GM19455 (cell line): Measurements from ENCODE around the gene CHRNA4.
"Not testable (repeated sequence)": the region's sequence is repeated elsewhere in the genome, so short reads cannot be mapped to it uniquely, and the experiment has no call there.

Experiments used
- ATAC-seq: cut with Tn5 transposase; IDR thresholded peaks from one replicate; pipeline ENCODE4 v1.9.1; 2021; ENCODE audit not compliant: unreplicated experiment

The CHRNA4 gene

DNA sequence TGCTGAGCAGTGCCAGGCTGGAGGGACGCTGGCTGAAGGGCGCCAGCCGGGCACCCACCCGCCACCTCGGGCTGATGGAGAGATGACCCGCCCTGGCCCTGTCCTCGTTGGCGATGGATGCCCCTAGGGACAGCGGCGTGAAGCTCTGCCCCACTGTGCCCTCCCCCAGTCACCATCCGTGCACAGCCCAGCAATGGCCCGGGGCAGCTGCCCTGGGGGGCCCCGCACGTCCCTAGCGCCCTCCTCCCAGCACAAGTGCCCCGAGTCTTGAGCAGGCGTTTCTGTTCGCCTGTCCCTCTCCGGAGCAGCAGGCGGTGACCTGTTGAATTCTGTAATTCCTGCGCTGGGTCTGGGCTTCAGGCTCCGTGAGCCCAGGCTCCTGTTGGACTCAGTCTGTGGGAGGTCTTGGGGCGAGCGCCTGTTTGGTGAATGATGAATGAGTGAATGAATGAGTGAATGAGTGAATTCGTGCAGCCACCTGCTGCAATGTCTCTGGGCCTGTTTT, 36.8 kb upstream of the CHRNA4 start:
- ATAC-seq: no peak

DNA sequence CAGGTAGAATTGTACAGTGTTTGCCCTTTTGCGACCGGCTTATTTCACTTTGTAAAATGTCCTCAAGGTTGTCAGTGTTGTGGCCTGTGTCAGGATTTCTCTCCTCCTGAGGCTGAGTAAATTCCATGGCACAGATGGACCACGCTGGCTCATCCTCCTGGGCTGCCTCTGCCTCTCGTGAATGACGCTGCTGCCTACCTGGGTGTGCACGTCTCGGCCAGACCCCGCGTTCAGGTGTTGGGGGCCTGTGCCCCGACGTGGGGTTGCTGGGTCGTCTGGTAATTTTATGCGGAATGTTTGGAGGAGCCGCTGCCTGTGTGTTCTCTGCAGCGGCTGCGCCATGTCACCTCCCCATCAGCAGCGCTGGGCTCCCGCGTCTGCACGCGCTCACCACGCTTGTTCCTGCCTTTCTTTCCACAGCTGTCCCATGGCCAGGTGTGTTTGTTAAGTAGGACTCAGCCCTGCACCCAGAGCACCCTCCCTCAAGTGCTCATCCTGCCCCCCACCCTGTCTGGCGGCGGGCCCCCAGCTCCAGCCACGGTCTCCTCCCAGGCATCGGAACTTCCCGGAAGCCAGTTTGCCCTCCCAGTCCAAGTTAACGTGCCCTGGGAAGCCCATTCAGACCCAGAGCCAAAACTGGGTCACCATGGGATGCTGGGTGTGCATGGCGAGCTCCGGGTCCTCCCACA, 36.1 kb upstream of the CHRNA4 start:
- ATAC-seq: no peak

DNA sequence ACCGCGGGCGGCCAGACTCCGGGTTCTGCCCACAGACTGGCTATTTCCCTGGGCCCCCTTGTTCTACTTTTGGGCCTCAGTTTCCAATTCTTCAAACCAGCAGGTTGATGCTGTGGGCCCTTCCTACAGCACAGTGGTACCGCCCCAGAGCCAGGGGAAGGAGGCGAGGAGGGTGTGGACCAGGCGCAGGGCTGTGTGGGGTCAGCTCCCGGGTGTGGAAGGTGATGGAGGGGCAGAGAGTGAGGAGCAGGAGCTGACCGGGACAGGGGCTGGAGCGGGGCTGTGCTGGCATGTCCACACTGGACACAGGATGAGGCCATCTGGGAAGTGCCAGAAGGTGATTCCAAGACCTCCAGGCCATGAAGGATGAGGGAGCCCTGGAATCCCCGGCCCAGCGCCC, 35.2 kb upstream of the CHRNA4 start:
- no peak for ATAC-seq

DNA sequence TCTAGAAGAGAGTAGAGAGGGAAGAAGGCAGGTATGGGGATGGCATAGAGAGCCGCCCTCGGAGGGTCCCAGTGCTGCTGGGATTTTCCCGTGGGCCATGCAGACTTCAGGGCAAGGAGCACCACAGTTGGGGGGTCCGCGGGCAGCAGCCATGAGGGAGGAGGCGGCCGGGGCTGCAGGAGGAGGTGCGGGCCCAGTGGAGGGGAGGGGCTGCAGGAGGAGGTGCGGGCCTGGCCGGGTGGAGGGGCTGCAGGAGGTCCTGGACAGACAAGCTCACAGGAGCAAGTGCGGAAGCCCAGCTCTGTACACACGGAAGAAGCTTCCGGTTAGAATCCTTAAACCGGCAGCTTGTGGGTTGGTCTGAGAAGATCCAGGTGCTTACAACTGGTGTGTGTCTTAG, 34.6 kb upstream of the CHRNA4 start:
- ATAC-seq: no peak

DNA sequence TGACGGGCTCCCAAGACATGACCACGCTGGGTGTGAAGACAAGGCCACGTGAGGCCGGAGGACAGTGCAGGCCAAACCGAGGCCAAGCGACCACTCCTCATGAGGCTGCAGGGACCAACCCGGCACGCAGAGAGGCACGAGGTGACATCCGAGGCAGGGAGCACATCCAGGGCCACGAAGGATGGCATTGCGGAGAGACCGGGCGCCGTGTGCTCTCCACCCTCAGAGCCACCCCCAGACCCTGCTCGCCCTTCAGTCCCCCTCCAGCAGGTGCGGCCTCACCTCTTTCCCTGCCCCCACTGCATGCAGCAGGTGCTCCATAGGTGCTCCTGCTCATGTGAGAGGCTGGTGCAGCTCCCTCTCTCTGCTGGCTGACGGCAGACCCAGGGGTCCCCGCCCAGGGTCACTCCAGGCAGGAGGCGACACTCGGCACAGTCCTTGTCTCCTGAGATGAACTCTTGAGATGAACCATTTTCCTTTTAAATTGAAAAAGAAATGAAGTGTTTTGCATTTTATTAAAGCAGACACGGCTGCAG, 33.8 kb upstream of the CHRNA4 start:
- no peak for ATAC-seq

DNA sequence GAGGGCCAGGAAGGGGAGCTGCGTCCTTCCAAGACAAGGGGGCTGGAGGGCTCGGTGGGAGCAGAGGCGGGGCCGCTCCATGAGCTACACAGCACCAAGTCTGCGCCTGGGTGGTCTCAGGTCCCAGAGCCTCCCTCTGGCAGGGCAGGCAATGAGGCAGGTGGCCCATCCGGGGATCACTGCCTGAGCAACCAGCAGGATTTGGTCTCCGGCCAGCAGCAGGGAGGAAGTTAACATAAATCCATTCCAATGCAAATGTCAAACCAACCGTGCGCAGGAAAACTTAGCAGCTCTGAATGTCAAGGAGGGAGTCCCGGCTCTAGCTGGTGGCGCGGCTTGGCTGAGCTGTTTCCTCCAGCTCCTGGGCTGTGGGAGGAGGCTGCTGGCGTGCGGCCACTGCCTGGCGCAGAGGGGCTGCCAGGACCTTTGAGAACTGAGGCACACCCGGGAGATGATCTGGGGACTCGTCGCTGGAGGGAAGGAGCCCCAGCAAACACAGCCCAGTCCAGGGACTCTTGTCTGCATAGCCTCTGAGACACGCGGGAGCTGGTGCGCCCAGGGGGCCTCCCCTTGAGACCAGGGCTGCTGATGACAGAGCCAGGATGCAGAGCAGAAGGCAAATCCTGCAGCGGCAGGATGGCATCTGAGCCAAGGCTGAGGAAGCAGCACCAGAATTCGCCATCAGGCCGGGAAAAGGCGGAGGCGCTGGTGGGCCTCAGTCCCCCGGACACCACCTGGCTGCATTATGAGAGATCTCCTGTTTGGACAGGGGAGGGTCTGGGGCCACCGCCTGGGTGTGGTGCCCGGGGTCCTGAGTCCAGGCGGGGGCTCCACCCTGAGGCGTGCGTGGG, 33.1 kb upstream of the CHRNA4 start:
- no peak for ATAC-seq

DNA sequence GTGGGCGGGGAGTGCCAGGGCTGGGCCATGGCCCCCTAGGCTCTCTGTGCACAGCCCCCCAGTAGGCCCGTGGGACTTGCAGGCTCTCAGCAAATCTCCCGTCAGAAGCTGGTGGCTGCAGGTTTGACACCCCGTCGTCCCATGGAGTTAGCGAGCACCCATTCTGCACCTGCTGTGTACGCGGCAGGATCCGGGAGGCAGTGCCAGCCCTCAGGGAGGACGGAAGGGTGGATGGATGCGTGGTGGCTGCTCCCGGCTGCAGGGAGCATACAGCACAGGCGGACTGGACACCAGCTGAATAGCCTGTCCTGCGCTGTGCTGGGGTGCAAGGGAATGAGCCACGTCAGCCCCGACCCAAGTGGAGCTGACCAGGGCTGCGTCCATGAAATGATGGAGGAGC, 32.4 kb upstream of the CHRNA4 start:
- no peak for ATAC-seq

DNA sequence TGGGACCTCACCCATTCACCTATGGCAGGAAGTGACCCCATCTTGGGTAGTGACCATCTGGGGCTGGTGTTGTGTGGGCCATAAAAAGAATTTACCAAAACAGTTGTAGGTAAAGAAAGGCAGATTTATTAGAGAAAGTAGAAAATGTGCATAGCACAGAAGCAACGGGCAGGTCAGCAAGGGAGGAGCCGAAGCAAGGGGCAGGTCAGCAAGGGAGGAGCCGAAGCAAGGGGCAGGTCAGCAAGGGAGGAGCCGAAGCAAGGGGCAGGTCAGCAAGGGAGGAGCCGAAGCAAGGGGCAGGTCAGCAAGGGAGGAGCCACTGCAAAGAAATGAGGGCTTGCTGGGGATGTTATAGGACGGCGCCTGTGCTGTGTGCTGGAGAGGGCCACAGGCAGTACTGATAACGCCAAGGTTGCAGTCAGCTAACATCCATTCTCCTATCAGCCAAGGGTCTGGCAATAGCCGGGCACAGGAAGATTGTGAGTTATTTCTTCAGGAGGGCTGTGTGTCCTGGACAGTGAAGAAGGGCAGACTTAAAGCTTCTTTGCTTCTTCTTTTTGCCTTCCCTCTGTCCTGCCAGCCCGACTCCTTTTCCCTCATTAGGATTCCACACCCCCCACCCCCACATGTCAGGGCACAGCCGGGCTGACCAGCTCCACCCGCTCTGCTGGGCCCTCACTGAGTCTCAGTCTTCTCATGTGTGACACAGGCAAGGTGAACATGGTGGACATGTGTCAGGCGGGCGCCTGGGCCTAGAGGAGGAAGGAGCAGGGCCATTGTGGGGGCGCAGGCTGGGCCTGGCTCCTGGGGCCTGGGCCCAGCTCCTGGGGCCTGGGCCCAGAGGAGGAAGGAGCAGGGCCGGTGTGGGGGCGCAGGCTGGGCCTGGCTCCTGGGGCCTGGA, 31.6 kb upstream of the CHRNA4 start:
- ATAC-seq: no peak

DNA sequence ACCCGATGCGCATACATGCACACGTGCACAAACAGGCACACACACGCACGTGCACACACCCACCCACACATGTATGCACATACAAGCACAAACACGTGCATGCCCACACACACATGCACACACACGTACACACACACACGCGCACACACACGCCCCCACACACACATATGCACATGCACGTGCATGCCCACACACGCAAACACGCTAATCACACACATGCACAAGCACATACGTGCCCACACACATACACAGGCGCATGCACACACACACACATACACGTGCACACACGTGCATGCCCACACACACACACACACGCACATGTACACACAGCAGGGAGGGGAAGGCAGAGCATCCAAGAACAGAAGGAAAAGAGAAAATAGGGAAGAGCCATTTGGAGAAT, 26.8 kb upstream of the CHRNA4 start:
- no peak for ATAC-seq

DNA sequence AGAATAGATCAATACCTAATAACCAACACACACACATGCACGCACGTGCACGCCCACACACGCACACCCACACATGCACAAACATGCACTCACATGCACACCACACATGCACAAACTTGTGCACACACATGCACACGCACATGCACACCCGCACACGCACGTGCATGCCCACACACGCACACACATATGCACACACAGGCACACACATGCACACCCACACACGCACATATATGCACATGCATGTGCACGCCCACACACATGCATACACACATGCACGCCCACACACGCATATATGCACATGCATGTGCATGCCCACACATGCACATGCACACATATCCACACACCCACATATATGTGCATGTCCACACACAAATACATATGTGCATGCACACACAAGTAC, 26.2 kb upstream of the CHRNA4 start:
- ATAC-seq: no peak

DNA sequence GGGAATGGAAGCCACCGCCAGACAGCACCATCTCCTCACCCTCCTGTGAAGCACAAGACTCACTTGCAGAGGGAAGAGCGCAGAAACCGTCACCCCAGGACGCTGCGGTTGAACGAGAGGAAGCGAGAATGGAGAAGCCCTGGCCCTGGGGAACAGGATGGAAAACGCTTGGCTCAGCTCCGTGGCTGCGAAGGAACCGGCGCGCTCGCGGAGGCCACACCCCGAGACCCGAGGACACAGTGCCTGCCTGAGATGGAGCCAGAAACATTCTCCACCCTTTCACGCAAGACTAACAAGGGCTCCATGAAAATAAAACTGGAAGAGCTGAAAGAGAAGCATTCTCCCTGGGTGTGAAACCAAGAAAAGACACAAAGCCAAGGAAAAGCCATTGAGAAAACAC, 25.3 kb upstream of the CHRNA4 start:
- ATAC-seq: no peak

DNA sequence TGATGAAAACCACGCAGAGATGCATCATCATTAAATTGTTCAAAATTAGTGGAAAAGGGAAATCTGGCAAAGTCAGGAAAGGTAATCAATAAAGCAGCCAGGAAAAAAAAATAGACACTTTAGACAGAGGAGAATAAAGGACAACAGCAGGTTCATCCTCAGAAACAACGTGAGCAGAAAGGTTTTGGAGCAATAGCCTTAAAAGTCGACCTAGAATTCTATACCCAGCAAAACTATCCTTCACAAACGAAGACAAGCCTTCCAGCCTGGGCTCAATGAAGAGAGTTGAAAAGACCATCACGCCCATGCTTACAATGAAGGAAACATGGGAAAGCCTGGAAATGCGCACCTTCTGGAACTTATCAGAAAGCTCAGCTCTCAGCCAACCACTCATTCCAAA, 24.7 kb upstream of the CHRNA4 start:
- ATAC-seq: no peak

DNA sequence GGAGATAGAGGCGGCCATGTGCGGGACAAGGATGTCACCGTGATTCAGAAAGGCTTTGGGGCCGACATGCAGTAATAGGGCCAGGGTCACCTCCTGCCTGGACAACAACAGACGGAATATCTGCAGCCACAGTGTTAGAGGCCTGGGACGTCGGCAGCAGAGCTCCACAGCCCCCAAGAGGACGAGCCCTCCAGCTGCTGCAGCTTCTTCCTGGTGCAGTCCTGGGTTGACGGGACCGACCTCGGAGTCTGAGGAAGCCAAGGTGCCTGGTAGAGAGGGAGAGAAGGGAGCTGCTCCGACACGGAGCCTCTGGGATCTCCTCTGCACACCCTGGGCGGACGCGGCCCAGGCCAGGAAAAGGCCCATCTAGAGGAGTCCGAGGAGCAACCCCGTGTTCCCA, 23.2 kb upstream of the CHRNA4 start:
- ATAC-seq: no peak

DNA sequence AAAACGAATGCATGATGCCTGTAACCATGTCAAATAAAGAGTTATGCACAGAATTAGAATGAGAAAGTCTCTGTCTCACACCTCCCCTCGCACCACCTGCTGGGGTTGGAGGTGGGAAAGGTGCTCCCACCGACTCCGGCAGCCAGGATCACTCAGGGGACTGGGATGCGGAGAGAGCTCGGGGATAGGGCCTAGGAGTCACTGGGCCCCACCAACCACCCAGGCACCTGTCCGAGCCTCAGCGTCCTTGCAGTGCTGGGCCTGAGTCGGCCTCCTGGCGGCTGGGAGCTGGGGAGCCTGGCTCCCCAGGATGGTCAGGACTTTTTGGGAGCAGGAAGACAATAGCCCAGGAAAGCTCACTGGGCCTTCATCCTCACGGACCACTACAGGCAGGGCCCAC, 22.4 kb upstream of the CHRNA4 start:
- no peak for ATAC-seq

DNA sequence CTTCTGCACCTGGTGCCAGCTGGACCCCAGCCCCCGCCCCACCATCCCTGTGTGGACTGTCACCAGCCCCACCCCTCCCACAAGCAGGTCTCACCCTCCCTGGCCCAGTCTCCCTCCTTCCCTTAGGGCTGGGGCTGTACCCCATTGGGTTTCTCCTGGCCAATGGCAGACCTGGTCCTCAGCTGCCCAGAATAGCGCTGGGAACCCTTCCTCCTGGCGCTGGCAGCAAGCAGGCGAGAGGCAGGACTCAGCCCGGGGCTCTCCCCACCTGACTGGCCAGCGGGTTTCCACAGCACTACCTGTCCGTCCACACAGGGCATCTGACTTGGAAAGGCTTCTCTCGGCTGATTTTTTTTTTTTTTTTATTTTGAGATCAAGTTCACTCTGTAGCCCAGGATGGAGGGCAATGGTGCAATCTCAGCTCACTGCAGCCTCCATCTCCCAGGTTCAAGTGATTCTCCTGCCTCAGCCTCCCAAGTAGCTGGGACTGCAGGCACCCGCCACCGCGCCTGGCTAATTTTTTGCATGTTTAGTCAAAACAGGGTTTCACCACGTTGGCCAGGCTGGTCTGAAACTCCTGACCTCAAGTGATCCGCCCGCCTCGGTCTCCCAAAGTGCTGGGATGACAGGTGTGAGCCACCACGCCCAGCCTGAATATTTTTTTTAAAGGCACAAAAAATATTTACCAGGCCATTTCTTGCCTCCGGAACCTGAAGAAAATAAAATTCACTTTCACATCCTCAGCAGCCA, 21.6 kb upstream of the CHRNA4 start:
- ATAC-seq: no peak

DNA sequence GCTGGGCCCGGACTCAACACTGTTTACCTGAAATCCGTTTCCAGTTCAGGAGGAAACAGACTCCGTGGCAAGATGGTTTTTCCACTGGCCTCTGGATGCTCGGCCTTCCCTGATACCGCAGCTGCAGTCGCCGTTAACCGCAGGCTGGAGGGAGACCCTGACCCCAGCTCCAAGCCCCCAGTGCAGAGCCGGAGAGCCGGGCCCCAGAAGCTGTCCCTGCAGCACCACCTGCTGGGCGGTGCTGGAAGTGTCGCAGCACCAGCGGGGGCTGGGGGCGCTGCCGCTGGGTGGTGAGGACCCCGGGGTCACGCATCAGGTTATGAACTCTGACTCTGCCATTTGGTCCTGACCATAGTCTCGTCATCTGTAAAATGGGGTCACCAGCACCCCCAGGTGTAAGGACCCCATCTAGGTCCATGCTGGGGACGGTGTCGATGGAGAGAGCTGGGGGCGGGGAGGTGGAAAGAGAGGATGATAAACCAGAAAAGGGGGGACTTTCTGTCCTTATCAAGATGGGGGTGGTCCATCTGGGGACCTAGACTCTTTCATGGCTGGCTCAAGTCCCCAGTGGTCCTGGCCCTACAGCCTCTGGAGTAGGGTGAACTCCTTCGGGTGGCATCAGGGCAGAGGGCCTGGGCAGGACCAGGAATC, 20.8 kb upstream of the CHRNA4 start:
- no peak for ATAC-seq

DNA sequence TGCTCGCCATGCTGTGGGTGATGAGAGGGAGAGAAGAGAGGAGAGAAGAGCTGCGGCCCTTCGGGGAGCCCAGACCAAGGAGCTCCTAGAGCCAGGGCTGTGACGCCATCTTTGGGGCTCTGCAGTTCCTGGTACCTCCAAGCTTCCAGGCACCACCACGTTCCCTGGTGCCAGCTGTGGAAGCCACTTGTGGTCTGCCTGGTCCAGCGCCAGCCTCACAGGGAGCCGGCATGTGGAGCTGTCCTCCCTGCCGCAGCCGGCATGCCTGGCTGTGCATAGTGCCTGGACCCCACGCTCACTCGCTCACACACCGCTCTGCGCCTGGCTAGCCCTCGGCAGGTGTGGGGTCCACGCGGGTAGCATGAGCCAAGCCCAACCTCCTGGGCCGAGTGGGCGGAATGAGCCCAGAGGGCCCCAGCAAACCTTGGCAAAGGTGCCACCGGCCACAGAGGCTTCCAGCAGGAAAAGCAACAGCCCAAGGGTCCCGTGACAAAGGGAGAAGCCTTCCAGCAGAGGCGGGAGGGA, 19.3 kb upstream of the CHRNA4 start:
- no peak for ATAC-seq

DNA sequence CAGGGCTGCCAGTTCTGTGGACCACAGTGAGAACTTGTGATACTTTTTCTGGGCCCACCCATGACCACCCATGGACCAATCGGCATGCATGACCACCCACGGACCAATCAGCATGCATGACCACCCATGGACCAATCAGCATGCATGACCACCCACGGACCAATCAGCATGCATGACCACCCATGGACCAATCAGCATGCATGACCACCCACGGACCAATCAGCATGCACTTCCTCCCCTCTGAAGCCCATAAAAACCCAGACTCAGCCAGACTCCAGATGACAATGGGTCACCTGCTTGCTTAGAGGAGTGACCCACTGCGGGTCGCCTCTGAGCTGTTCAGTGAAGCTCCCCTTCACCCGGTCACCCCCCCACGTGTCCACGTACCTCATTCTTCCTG, 18.7 kb upstream of the CHRNA4 start:
- not testable (repeated sequence) for ATAC-seq

DNA sequence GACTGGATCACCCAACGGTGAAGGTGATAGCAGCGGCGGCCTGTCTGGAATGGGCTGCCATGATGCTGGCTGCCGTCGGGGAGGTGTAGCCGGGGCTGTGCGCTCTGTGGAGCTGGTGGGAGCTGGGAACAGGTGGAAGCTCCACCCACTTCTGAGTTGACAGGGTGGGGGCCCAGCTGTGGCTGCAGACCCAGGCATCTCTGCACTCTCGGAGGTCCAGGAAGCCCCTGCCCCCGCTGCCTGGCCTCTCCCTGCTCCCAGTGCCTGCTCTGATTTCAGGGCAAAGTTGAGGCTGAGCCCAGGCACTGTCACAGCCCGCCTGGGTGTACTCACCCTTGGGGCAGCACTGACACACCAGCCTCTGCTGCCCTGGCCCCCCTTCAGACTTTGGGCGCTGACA, 18.1 kb upstream of the CHRNA4 start:
- ATAC-seq: no peak

DNA sequence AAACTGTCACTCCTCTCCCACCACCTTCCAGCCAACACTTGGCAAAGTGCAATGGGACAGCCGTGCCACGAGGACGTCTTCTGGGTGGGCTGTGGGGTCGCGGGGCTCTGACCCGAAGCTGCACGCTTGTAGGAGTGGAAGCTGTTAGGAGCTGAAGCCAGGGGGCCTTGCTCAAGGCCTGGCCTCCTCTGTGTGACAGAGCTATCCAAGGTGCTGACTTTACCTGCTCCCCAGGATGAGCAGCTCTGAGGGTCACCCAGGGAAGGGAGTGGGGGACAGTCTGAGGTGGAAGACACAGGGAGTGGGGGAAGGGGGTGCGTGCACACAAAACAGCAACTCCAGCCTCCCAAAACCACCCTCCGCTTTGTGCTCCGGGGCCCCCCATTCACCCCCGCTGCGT, 17.5 kb upstream of the CHRNA4 start:
- no peak for ATAC-seq
